Measurements from ENCODE around the gene SLC22A8. TPM values are rescaled to one million over a fixed set of nuclear protein-coding genes. Genes with fewer than 3 reads are reported as not detected.

Gene SLC22A8
- total and polyA plus RNA-seq, 2 experiments from 2014 or later, result not detected

DNA sequence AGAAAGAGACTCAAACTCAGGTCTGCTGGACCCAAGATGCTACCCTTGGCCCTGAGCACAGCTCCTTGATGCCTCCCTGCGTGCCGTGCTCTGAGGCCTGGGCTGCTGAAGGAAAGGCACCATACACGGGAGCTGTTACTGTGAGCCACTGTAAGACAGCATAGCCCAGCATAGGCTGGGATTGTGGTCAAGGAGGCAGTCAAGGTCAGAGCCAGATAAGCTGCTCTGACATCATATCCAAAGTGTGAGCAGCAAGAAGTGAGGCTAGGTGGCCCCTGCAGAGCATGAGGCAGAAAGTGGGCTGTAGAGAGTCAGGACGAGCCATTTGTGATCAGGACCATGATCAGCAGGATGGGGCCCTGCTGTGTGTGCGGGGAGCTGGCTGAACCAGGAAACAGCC is 7.7 kb downstream of the SLC22A8 start:
- Histone ChIP-seq H3K36me3 (ENCODE audit: insufficient read depth) (no peaks in the 10 kb centered on the region), H3K27ac (ENCODE audit: low read depth) (no peak overlapping the region), H4K20me1 (replicated peaks; ENCODE audit: insufficient read depth) (no peaks in the 10 kb centered on the region), H3F3A (replicated peaks; ENCODE audit: low read depth) (no peaks in the 10 kb centered on the region), H3K4me3 (no peak overlapping the region), H3K79me2 (replicated peaks; ENCODE audit: insufficient read depth) (no peaks in the 10 kb centered on the region), H3K9me2 (ENCODE audit: insufficient read depth) (0 out of 2 replicates have a peak, but pooled peaks cover 4% of the 10 kb centered on the region), H2AFZ (peak overlapping the region; percentile 1; the same call in 1 of the 2 replicates), H3K4me1 (ENCODE audit: insufficient read depth) (no peaks in the 10 kb centered on the region), H3K4me2 (no peak overlapping the region), H3K27me3 (ENCODE audit: insufficient read depth) (no peaks in the 10 kb centered on the region)
- Mint-ChIP-seq H3K27ac (no peak overlapping the region), H3K4me1 (peaks cover 7% of the 10 kb centered on the region), H3K9me3 (no peaks in the 10 kb centered on the region), H3K27me3 (ENCODE audit: insufficient read depth, low read depth, poor library complexity) (peaks cover 4% of the 10 kb centered on the region), H3K36me3 (ENCODE audit: low read depth) (no peaks in the 10 kb centered on the region), H3K4me3 (no peak overlapping the region)
- TF ChIP-seq STAT1 (IDR thresholded peaks at IDR 0.05; ENCODE audit: unreplicated experiment) (no peak), EZH2 (IDR thresholded peaks at IDR 0.05; ENCODE audit: low read depth, unreplicated experiment) (no peak), NANOG (IDR thresholded peaks at IDR 0.05; ENCODE audit: borderline replicate concordance) (no peak), POLR2AphosphoS5 (IDR thresholded peaks at IDR 0.05; ENCODE audit: low read depth) (no peak), JUNB (IDR thresholded peaks at IDR 0.05; ENCODE audit: unreplicated experiment) (no peak), EZH2phosphoT487 (IDR thresholded peaks at IDR 0.05; ENCODE audit: unreplicated experiment) (no peak), ZNF114 (CRISPR knock-in tag; IDR thresholded peaks at IDR 0.05) (no peak), ZNF331 (CRISPR knock-in tag; IDR thresholded peaks at IDR 0.05; ENCODE audit: low read depth) (no peak), CREB1 (CRISPR knock-in tag; IDR thresholded peaks at IDR 0.05; ENCODE audit: low read depth) (no peak), ZNF462 (CRISPR knock-in tag; IDR thresholded peaks at IDR 0.05) (no peak), CTCF (conservative IDR thresholded peaks at IDR 0.05; ENCODE audit: low read depth in 2 of 2) (no peak)
- TF ChIP-seq, protein P1, sequence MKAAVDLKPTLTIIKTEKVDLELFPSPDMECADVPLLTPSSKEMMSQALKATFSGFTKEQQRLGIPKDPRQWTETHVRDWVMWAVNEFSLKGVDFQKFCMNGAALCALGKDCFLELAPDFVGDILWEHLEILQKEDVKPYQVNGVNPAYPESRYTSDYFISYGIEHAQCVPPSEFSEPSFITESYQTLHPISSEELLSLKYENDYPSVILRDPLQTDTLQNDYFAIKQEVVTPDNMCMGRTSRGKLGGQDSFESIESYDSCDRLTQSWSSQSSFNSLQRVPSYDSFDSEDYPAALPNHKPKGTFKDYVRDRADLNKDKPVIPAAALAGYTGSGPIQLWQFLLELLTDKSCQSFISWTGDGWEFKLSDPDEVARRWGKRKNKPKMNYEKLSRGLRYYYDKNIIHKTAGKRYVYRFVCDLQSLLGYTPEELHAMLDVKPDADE (IDR thresholded peaks at IDR 0.05), result no peak
- TF ChIP-seq, protein P2, sequence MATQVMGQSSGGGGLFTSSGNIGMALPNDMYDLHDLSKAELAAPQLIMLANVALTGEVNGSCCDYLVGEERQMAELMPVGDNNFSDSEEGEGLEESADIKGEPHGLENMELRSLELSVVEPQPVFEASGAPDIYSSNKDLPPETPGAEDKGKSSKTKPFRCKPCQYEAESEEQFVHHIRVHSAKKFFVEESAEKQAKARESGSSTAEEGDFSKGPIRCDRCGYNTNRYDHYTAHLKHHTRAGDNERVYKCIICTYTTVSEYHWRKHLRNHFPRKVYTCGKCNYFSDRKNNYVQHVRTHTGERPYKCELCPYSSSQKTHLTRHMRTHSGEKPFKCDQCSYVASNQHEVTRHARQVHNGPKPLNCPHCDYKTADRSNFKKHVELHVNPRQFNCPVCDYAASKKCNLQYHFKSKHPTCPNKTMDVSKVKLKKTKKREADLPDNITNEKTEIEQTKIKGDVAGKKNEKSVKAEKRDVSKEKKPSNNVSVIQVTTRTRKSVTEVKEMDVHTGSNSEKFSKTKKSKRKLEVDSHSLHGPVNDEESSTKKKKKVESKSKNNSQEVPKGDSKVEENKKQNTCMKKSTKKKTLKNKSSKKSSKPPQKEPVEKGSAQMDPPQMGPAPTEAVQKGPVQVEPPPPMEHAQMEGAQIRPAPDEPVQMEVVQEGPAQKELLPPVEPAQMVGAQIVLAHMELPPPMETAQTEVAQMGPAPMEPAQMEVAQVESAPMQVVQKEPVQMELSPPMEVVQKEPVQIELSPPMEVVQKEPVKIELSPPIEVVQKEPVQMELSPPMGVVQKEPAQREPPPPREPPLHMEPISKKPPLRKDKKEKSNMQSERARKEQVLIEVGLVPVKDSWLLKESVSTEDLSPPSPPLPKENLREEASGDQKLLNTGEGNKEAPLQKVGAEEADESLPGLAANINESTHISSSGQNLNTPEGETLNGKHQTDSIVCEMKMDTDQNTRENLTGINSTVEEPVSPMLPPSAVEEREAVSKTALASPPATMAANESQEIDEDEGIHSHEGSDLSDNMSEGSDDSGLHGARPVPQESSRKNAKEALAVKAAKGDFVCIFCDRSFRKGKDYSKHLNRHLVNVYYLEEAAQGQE (IDR thresholded peaks at IDR 0.05; ENCODE audit: unreplicated experiment), result no peak
- DNase-seq (ENCODE audit: low spot score) (no peak), ATAC-seq (peak; percentile 51)

Data from GM23338 (cell line).